HepG2 (cell line): ENCODE measurements around the gene HMCN2. TPM values are rescaled to one million over a fixed set of nuclear protein-coding genes. Genes with fewer than 3 reads are reported as not detected.

Experiments
- AGO1 ChIP-seq: fragments of 200-400 bp; formaldehyde crosslinking; IDR thresholded peaks from 2 replicates; pipeline ENCODE4 v1.6.1; 2017; ENCODE audit warnings: mild to moderate bottlenecking, low read depth, low read length, moderate library complexity; ENCODE audit not compliant: poor library complexity, severe bottlenecking
- CBX2 ChIP-seq, 2 experiments: fragments of 200-600 bp in 1 of 2; sonication (generic); formaldehyde crosslinking in 1 of 2; IDR thresholded peaks; 2 replicates each; pipeline versions ENCODE4 v1.7.0 to v1.8.1; 2018 to 2022; ENCODE audit warnings: low read depth in 2 of 2, low read length in 1 of 2, mild to moderate bottlenecking in 1 of 2, missing genetic modification reagents in 1 of 2
- EZH2 ChIP-seq: conservative IDR thresholded peaks from 2 replicates; pipeline ENCODE4 v1.6.1; 2012; ENCODE audit warnings: mild to moderate bottlenecking, low read depth, low read length, moderate library complexity
- GATAD2A ChIP-seq: IDR thresholded peaks from 2 replicates; pipeline ENCODE4 v1.6.1; 2016
- MAFK ChIP-seq, 2 experiments: IDR thresholded peaks in 1 of 2; conservative IDR thresholded peaks in 1 of 2; 2 replicates each; pipeline ENCODE4 v1.6.1; 2011; ENCODE audit warnings: improper control_type of control experiment in 2 of 2, low read length in 2 of 2
- MZF1 ChIP-seq: sonication (generic); formaldehyde crosslinking; IDR thresholded peaks from 2 replicates; pipeline ENCODE4 v1.8.1; 2023; ENCODE audit warnings: mild to moderate bottlenecking, missing genetic modification reagents, borderline replicate concordance
- NR1H2 ChIP-seq: sonication (generic); formaldehyde crosslinking; IDR thresholded peaks from 2 replicates; pipeline ENCODE4 v1.8.1; 2022; ENCODE audit warnings: low read depth, missing genetic modification reagents, borderline replicate concordance
- REXO4 ChIP-seq: sonication (generic); formaldehyde crosslinking; IDR thresholded peaks from 2 replicates; pipeline ENCODE4 v1.8.0; 2022; ENCODE audit warnings: missing genetic modification reagents, mild to moderate bottlenecking, borderline replicate concordance
- RORA ChIP-seq: sonication (generic); formaldehyde crosslinking; IDR thresholded peaks from 2 replicates; pipeline ENCODE4 v1.5.0; 2020; ENCODE audit warnings: mild to moderate bottlenecking, missing genetic modification reagents, moderate library complexity
- XRCC5 ChIP-seq: fragments of 200-400 bp; formaldehyde crosslinking; optimal IDR thresholded peaks from 2 replicates; pipeline ENCODE3; 2017; ENCODE audit warnings: mild to moderate bottlenecking, low read length
- ZFP1 ChIP-seq: IDR thresholded peaks from 2 replicates; pipeline ENCODE4 v1.6.1; 2016
- ZNF10 ChIP-seq: sonication (generic); formaldehyde crosslinking; IDR thresholded peaks from 2 replicates; pipeline ENCODE4 v1.4.0; 2020; ENCODE audit warnings: mild to moderate bottlenecking, low read depth, missing genetic modification reagents, borderline replicate concordance
- ZNF205 ChIP-seq: IDR thresholded peaks from 2 replicates; pipeline ENCODE4 v1.6.1; 2018; ENCODE audit warnings: missing biosample characterization, missing genetic modification reagents
- ZNF224 ChIP-seq: sonication (generic); formaldehyde crosslinking; IDR thresholded peaks from 2 replicates; pipeline ENCODE4 v1.5.0; 2020; ENCODE audit warnings: mild to moderate bottlenecking, missing genetic modification reagents
- ZNF333 ChIP-seq: sonication (generic); formaldehyde crosslinking; IDR thresholded peaks from 2 replicates; pipeline ENCODE4 v1.4.0; 2020; ENCODE audit warnings: mild to moderate bottlenecking, missing genetic modification reagents, borderline replicate concordance
- ZNF598 ChIP-seq: sonication (generic); formaldehyde crosslinking; IDR thresholded peaks from 2 replicates; pipeline ENCODE4 v1.5.1; 2020; ENCODE audit warnings: mild to moderate bottlenecking, missing genetic modification reagents, borderline replicate concordance
- ZNF724P ChIP-seq: sonication (generic); formaldehyde crosslinking; IDR thresholded peaks from 2 replicates; pipeline ENCODE4 v1.8.0; 2022; ENCODE audit warnings: missing genetic modification reagents, borderline replicate concordance
- ZNF891 ChIP-seq: sonication (generic); formaldehyde crosslinking; IDR thresholded peaks from 2 replicates; pipeline ENCODE4 v1.5.0; 2020; ENCODE audit warnings: mild to moderate bottlenecking, missing genetic modification reagents
- polyA plus RNA-seq, 8 experiments: library from polyadenylated mRNA; depleted of rRNA in 3 of 8; stranded (reverse) in 7 of 8; unstranded in 1 of 8; fragments of >200 nt; fragmentation: Illumina TruSeq in 4 of 8; extraction: Trizol in 4 of 8; gene quantifications; 2 replicates each; pipeline versions ENCODE4 v1.2.1 to v1.2.3, GENCODE V29; 2011 to 2016; ENCODE audit warnings: low read depth in 4 of 8, missing spikeins in 1 of 8, mixed read lengths in 1 of 8; ENCODE audit not compliant: insufficient read depth in 1 of 8
- total RNA-seq, 5 experiments: library from RNA; depleted of rRNA; stranded (reverse); fragments of >200 nt; fragmentation: Illumina TruSeq; extraction: Trizol; gene quantifications; 2 replicates each; pipeline ENCODE4 v1.2.3, GENCODE V29; 2016; ENCODE audit warnings: low read depth in 1 of 5
- TF ChIP-seq, protein P1 (sequence below): sonication (generic); formaldehyde crosslinking; conservative IDR thresholded peaks from 2 replicates; pipeline ENCODE4 v1.8.1; 2023; ENCODE audit warnings: missing genetic modification reagents
- TF ChIP-seq, protein P2 (sequence below): sonication (generic); formaldehyde crosslinking; IDR thresholded peaks from 2 replicates; pipeline ENCODE4 v1.4.0; 2020; ENCODE audit warnings: missing genetic modification reagents; ENCODE audit errors: not compliant biosample characterization
- TF ChIP-seq, protein P3 (sequence below): sonication (generic); formaldehyde crosslinking; IDR thresholded peaks from 2 replicates; pipeline ENCODE4 v1.4.0; 2020; ENCODE audit warnings: missing genetic modification reagents, mild to moderate bottlenecking, borderline replicate concordance
- TF ChIP-seq, protein P4 (sequence below): sonication (generic); formaldehyde crosslinking; IDR thresholded peaks from 2 replicates; pipeline ENCODE4 v1.5.0; 2020; ENCODE audit warnings: missing genetic modification reagents

Gene HMCN2
- total and polyA plus RNA-seq, 2 of the 13 experiments (the other 11 are each of a cell fraction or from before 2014, with no cell fraction given) = 0.09 TPM; not detected in 1

DNA sequence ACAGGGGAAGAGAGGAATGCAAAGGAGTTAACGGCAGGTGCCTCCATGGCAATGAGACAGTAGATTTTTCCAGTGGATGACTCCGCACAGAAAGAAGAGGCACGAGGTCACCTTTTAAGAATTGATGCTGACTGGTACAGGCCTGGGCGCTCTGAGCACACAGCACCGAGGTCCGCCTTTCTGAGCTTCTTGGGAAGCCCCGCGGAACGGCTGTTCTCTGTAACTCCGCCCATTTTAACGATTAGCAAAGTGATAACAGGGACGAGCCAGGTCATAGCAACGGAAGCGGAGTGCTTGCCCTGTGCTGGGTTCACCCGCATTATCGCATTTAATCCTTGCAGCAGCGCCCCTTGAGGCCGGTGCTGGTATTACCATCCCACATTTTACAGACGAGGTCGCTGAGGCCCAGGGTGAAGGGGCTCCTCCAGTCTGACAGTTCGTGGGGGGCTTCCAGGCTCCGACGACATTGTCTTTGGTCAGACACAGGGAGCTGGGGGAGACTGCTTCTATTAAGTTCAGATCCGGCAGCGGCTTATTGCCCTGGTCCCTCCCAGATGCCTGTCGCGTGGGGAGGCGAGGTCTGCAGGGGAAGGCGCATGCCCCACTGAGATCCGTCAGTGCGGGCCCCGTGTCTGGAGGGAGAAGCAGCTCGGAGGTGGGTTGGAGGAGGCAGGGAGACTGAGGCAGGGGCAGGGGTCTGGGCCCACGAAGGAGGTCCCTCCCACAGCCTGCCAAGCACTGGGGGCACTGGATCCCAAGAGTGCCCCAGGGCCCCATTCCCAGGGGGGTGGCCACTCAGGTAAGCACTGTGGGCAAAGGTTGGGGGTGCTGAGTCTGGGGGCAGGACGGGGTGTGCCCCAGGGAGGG, 22.3 kb upstream of the HMCN2 start (continued):
- TF ChIP-seq ZNF205 = no peak
- TF ChIP-seq GATAD2A (CRISPR knock-in tag) = no peak
- no peak for TF ChIP-seq AGO1
- no peak for TF ChIP-seq ZNF224
- no peak for TF ChIP-seq ZNF10 (CRISPR knock-in tag)
- no peak for TF ChIP-seq ZNF598 (CRISPR knock-in tag)
- TF ChIP-seq EZH2 = no peak
- no peak for TF ChIP-seq RORA (CRISPR knock-in tag)
- TF ChIP-seq, protein P1, sequence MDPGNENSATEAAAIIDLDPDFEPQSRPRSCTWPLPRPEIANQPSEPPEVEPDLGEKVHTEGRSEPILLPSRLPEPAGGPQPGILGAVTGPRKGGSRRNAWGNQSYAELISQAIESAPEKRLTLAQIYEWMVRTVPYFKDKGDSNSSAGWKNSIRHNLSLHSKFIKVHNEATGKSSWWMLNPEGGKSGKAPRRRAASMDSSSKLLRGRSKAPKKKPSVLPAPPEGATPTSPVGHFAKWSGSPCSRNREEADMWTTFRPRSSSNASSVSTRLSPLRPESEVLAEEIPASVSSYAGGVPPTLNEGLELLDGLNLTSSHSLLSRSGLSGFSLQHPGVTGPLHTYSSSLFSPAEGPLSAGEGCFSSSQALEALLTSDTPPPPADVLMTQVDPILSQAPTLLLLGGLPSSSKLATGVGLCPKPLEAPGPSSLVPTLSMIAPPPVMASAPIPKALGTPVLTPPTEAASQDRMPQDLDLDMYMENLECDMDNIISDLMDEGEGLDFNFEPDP (CRISPR knock-in tag) = no peak
- TF ChIP-seq, protein P2, sequence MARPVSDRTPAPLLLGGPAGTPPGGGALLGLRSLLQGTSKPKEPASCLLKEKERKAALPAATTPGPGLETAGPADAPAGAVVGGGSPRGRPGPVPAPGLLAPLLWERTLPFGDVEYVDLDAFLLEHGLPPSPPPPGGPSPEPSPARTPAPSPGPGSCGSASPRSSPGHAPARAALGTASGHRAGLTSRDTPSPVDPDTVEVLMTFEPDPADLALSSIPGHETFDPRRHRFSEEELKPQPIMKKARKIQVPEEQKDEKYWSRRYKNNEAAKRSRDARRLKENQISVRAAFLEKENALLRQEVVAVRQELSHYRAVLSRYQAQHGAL (CRISPR knock-in tag) = no peak
- TF ChIP-seq, protein P3, sequence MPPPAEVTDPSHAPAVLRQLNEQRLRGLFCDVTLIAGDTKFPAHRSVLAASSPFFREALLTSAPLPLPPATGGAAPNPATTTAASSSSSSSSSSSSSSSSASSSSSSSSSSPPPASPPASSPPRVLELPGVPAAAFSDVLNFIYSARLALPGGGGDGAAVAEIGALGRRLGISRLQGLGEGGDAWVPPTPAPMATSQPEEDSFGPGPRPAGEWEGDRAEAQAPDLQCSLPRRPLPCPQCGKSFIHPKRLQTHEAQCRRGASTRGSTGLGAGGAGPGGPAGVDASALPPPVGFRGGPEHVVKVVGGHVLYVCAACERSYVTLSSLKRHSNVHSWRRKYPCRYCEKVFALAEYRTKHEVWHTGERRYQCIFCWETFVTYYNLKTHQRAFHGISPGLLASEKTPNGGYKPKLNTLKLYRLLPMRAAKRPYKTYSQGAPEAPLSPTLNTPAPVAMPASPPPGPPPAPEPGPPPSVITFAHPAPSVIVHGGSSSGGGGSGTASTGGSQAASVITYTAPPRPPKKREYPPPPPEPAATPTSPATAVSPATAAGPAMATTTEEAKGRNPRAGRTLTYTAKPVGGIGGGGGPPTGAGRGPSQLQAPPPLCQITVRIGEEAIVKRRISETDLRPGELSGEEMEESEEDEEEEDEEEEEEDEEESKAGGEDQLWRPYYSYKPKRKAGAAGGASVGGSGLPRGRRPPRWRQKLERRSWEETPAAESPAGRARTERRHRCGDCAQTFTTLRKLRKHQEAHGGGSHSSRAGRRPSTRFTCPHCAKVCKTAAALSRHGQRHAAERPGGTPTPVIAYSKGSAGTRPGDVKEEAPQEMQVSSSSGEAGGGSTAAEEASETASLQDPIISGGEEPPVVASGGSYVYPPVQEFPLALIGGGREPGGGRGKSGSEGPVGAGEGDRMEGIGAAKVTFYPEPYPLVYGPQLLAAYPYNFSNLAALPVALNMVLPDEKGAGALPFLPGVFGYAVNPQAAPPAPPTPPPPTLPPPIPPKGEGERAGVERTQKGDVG (CRISPR knock-in tag) = no peak
- no peak for TF ChIP-seq ZNF891 (CRISPR knock-in tag)
- no peak for TF ChIP-seq ZFP1 (CRISPR knock-in tag)
- no peak for TF ChIP-seq ZNF724P (CRISPR knock-in tag)
- TF ChIP-seq REXO4 (CRISPR knock-in tag) = no peak
- TF ChIP-seq, protein P4, sequence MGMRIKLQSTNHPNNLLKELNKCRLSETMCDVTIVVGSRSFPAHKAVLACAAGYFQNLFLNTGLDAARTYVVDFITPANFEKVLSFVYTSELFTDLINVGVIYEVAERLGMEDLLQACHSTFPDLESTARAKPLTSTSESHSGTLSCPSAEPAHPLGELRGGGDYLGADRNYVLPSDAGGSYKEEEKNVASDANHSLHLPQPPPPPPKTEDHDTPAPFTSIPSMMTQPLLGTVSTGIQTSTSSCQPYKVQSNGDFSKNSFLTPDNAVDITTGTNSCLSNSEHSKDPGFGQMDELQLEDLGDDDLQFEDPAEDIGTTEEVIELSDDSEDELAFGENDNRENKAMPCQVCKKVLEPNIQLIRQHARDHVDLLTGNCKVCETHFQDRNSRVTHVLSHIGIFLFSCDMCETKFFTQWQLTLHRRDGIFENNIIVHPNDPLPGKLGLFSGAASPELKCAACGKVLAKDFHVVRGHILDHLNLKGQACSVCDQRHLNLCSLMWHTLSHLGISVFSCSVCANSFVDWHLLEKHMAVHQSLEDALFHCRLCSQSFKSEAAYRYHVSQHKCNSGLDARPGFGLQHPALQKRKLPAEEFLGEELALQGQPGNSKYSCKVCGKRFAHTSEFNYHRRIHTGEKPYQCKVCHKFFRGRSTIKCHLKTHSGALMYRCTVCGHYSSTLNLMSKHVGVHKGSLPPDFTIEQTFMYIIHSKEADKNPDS (CRISPR knock-in tag) = no peak
- TF ChIP-seq XRCC5 = peak; percentile 84
- TF ChIP-seq CBX2 (IDR thresholded peaks at IDR 0.05; ENCODE audit: low read depth, low read length) = no peak
- no peak for TF ChIP-seq CBX2 (CRISPR knock-in tag; IDR thresholded peaks at IDR 0.05; ENCODE audit: low read depth)
- TF ChIP-seq MAFK (conservative IDR thresholded peaks at IDR 0.05 in 1 of 2, IDR thresholded peaks at IDR 0.05 in 1 of 2; ENCODE audit: low read length in 2 of 2) = no peak
- no peak for TF ChIP-seq NR1H2 (CRISPR knock-in tag)
- TF ChIP-seq MZF1 (CRISPR knock-in tag) = no peak
- TF ChIP-seq ZNF333 (CRISPR knock-in tag) = no peak
